Gastroesophageal sphincter (tissue), 4 donors: ENCODE results near the gene UBE2Z. TPM values are rescaled to one million over a fixed set of nuclear protein-coding genes. Genes with fewer than 3 reads are reported as not detected.
"Not testable (repeated sequence)": the region's sequence is repeated elsewhere in the genome, so short reads cannot be mapped to it uniquely, and the experiment has no call there.

Experiments
- ATAC-seq: fragments of 150-250 bp; one replicate; pipeline ENCODE4 v1.9.1; 2016; ENCODE audit warnings: mild to moderate bottlenecking, moderate library complexity
- H3K27ac ChIP-seq, 4 donors: fragments of 200-600 bp; sonication (generic) in 3 of 4; 1 replicate in 3 of 4; 2 replicates in 1 of 4; pipeline ENCODE4 v1.5.1; 2016 to 2019
- H3K27me3 ChIP-seq: fragments of 200-600 bp; sonication (generic); one replicate; pipeline ENCODE4 v1.5.1; 2019
- H3K36me3 ChIP-seq, 2 donors: fragments of 200-600 bp; sonication (generic); one replicate each; pipeline ENCODE4 v1.5.1; 2019; ENCODE audit warnings: control low read depth in 1 of 2
- H3K4me1 ChIP-seq, 3 donors: fragments of 200-600 bp; sonication (generic); 1 replicate in 2 of 3; 2 replicates in 1 of 3; pipeline ENCODE4 v1.5.1; 2016 to 2019; ENCODE audit warnings: control low read depth in 2 of 3
- H3K4me3 ChIP-seq, 2 donors: fragments of 200-600 bp; sonication (generic); one replicate each; pipeline ENCODE4 v1.5.1; 2019; ENCODE audit warnings: mild to moderate bottlenecking in 1 of 2, moderate library complexity in 1 of 2
- H3K9me3 ChIP-seq, 3 donors: fragments of 200-600 bp; sonication (generic); one replicate each; pipeline ENCODE4 v1.5.1; 2017 to 2019; ENCODE audit warnings: control low read depth in 2 of 3
- CTCF ChIP-seq, 4 experiments: fragments of 200-600 bp in 2 of 4; fragments of 450-650 bp in 2 of 4; sonication (generic) in 1 of 4; IDR thresholded peaks; one replicate each; pipeline ENCODE4 v1.5.1; 2017 to 2019; ENCODE audit warnings: antibody characterized with exemption in 4 of 4, mild to moderate bottlenecking in 2 of 4, moderate library complexity in 2 of 4
- EP300 ChIP-seq: sonication (generic); formaldehyde crosslinking; IDR thresholded peaks from one replicate; pipeline ENCODE4 v1.6.1; 2017; ENCODE audit warnings: antibody characterized with exemption, mild to moderate bottlenecking
- POLR2A ChIP-seq, 2 donors: fragments of 450-650 bp; IDR thresholded peaks; one replicate each; pipeline ENCODE4 v1.6.1; 2017; ENCODE audit warnings: antibody characterized with exemption in 2 of 2, mild to moderate bottlenecking in 2 of 2, moderate library complexity in 1 of 2
- POLR2AphosphoS5 ChIP-seq: sonication (generic); formaldehyde crosslinking; IDR thresholded peaks from one replicate; pipeline ENCODE4 v1.6.1; 2017; ENCODE audit warnings: antibody characterized with exemption
- WGBS, 2 donors: methylation state at CpG; one replicate each; pipeline ENCODE4 v1.1.5; 2018; ENCODE audit warnings: low coverage in 1 of 2; 5-methylcytosine and 5-hydroxymethylcytosine counted together
- total RNA-seq, 4 donors: library from RNA; depleted of rRNA; stranded (reverse); fragments of >200 nt; gene quantifications; one replicate each; pipeline ENCODE4 v1.1.0, GENCODE V29; 2016

UBE2Z gene
- total RNA-seq, 4 donors from 2014 or later, result 52.1 to 73.7 (median 60.4) TPM

- H3K27ac ChIP-seq, result no peak overlapping the region
- no peak overlapping the region for H3K4me3 ChIP-seq
- peaks cover 0 to 99% of the 10 kb centered on the region in 2 donors for H3K36me3 ChIP-seq
- TF ChIP-seq EP300 (no peak), POLR2AphosphoS5 (no peak), CTCF (IDR thresholded peaks at IDR 0.05) (no peak)
- ATAC-seq, result no peak
- no peaks in the 10 kb centered on the region for H3K9me3 ChIP-seq
- WGBS, 2 donors, result 48 to 50% methylated on average over 2 of the region's 3 CpGs
- no peaks in the 10 kb centered on the region for H3K27me3 ChIP-seq
- H3K4me1 ChIP-seq, result no peaks in the 10 kb centered on the region
Observed at GRCh38 chr17:48930435-48930873, 22.2 kb downstream of the UBE2Z start.

DNA sequence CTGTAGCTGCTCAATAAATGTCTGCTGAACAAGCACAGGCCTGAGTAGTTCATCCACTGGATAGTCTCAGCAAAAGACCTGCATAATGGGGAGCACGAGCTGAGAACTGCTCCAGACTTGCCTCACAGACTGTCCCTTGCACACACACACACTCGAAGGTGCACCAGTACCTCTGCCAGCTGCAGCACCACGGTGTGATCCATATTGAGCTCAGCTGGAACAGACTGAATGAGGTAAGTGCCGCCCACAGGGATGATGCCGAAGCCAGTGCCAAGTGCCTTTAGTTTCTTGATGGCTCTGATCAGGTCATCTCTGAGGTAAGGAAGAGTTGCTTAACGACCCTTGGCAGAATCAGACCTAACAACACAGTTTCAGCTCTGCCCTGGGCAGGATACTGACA is 24.8 kb downstream of the UBE2Z start:
- Histone ChIP-seq H3K9me3 (no peaks in the 10 kb centered on the region), H3K27ac (no peak overlapping the region), H3K4me3 (no peak overlapping the region), H3K36me3 (peaks cover 0 to 99% of the 10 kb centered on the region in 2 donors), H3K4me1 (no peaks in the 10 kb centered on the region), H3K27me3 (no peaks in the 10 kb centered on the region)
- WGBS, 2 donors, result 81% methylated on average over 4 of the region's 6 CpGs; no CpG with 5 or more reads in 1 of the 2 donors
- no peak for ATAC-seq
- TF ChIP-seq EP300 (no peak), POLR2AphosphoS5 (no peak), POLR2A (IDR thresholded peaks at IDR 0.05) (no peak), CTCF (IDR thresholded peaks at IDR 0.05) (no peak)

DNA sequence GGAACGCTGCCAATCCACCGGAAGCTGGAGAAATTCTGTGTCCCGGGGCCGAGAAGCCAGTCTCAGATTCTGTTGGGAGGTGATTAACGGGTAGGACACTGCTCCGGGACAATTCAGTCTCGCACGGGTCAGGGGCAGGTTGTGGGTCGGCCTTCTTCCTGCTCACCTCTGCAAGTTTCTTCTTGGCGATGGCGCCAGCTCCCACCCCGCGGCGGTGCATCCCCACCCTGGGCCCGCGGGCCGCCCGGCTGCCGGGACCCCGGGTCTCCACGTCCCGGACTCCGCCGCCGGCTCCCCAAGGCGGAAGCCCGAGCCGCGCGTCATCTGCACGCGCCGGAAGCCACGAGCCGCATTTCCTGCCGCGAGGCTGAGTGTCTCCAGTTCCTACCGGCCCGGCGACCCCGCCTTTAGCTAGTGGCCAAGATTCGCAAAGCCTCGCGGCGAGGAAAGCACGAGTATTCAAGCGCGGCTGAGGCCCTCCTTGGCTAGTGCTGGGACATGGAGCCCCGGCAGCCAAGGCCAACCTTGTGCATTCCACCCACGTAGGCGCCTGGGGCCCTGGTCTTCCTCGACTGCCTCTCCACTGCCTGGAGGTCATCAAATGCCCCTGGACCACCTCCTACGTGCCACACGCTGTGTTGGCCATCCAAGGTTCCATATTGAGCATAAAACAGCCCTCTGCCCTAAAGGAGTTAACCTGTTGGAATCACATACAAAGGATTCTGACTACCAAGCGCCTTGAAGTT is 36.5 kb downstream of the UBE2Z start, which contains the start of gene SNF8:
Gene SNF8 (minus strand): TSS at position 328 of the 746 bp plus-strand sequence. CDS start 108 bp downstream, at position 220.
- 0% methylated on average over 7 of the region's 55 CpGs for WGBS, 2 donors
- H3K4me1 ChIP-seq, result peaks cover 0 to 33% (median 15%) of the 10 kb centered on the region in 3 donors

DNA sequence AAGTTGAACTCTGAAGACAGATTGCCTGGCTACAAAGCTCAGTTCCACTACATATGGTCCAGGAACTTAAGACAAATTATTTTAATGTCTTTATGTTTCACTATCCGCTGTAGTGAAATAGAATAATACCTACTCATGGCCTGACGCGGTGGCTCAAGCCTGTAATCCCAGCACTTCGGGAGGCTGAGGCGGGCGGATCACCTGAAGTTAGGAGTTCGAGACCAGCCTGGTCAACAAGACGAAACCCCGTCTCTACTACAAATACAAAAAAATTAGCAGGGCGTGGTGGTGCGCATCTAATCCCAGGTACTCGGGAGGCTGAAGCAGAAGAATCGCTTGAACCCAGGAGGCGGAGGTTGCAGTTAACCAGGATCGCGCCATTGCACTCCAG is 37.0 kb downstream of the UBE2Z start:
- H3K4me1 ChIP-seq, result peaks cover 0 to 33% (median 15%) of the 10 kb centered on the region in 3 donors
- WGBS, 2 donors, result 94 to 100% methylated on average over 2 to 13 of the region's 16 CpGs
- H3K4me3 ChIP-seq, result peak overlapping the region; percentile 71 to 76
- peaks cover 16% of the 10 kb centered on the region for H3K27me3 ChIP-seq
- peaks cover 0 to 22% of the 10 kb centered on the region in 2 donors for H3K36me3 ChIP-seq
- not testable (repeated sequence) for H3K9me3 ChIP-seq, ATAC-seq
- H3K27ac ChIP-seq, result peak overlapping the region in 3 of 4 donors; percentile 83 to 93 (median 84)

More for the DNA sequence above, 36.5 kb downstream of the UBE2Z start, which contains the start of gene SNF8:
- TF ChIP-seq CTCF (IDR thresholded peaks at IDR 0.05) (no peak), POLR2A (IDR thresholded peaks at IDR 0.05) (peak; percentile 79 to 85), EP300 (no peak), POLR2AphosphoS5 (peak; percentile 83)
- H3K9me3 ChIP-seq, result no peaks in the 10 kb centered on the region
- H3K27me3 ChIP-seq, result peaks cover 12% of the 10 kb centered on the region
- peaks cover 0 to 28% of the 10 kb centered on the region in 2 donors for H3K36me3 ChIP-seq
- ATAC-seq, result peak; percentile 95
- H3K27ac ChIP-seq, result peak within 1 kb of the TSS; percentile 68 to 93 (median 84)
- H3K4me3 ChIP-seq, result peak within 1 kb of the TSS; percentile 71 to 76

DNA sequence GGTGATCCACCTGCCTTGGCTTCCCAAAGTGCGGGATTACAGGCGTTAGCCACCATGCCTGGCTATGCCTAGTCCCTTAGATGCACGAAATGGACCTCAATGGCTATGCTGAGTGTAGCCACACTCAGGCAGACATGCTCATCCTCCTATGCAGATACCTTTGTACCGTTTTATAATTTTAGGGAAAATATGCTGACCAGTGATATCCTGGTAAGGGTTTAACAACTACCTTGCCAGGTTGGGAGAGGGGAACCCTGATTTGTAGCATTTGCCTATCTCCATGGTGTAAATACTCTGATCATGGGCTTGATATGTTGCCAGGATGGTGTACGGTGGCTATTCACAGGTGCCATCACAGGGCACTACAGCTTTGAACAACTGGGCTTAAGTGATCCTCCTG is 43.4 kb downstream of the UBE2Z start:
- TF ChIP-seq CTCF (IDR thresholded peaks at IDR 0.05), result no peak
- no peak for TF ChIP-seq EP300
- TF ChIP-seq POLR2A (IDR thresholded peaks at IDR 0.05), result no peak
- no peak for TF ChIP-seq POLR2AphosphoS5
- ATAC-seq, result no peak

More for the DNA sequence above, 43.4 kb downstream of the UBE2Z start:
- Histone ChIP-seq H3K27ac (no peak overlapping the region), H3K27me3 (peaks cover 75% of the 10 kb centered on the region), H3K9me3 (no peaks in the 10 kb centered on the region), H3K4me3 (no peak overlapping the region), H3K4me1 (no peaks in the 10 kb centered on the region), H3K36me3 (no peaks in the 10 kb centered on the region)
- 25 to 86% methylated on average over 1 of the region's 5 CpGs for WGBS, 2 donors
